ENCODE results near the gene SYNGR2. TPM values are rescaled to one million over a fixed set of nuclear protein-coding genes. Genes with fewer than 3 reads are reported as not detected.
A peak's percentile ranks its signal among the peaks of the same experiment; 100 is the strongest.
"Not testable (repeated sequence)": the region's sequence is repeated elsewhere in the genome, so short reads cannot be mapped to it uniquely, and the experiment has no call there.

SYNGR2 gene
- total RNA-seq, 2 experiments from 2014 or later = 49.7 to 57.6 TPM

GRCh38 chr17:78139861-78140168, 28.6 kb upstream of the SYNGR2 start:
- H3K36me3 Mint-ChIP-seq (ENCODE audit: low read depth) = peaks cover 58% of the 10 kb centered on the region
- H3K4me1 Mint-ChIP-seq = peaks cover 63% of the 10 kb centered on the region
- POLR2A ChIA-PET = interaction anchor here (0.6 to 1.6 kb wide), 5 partner anchors 10 to 47 kb away, joined by 3 to 6 read pairs (median 4); partner anchors contain the start of genes AFMID, TK1 and TMC8
- CTCF ChIA-PET = interaction anchor here (1.1 to 15.8 kb wide), 4 partner anchors 9 to 37 kb away, joined by 5 to 118 read pairs (median 47); partner anchors contain the start of gene TMC8
- peak overlapping the region; percentile 83 for H3K27ac Mint-ChIP-seq
- not testable (repeated sequence) for H3K9me3 Mint-ChIP-seq, H3K27me3 Mint-ChIP-seq, DNase-seq
- peak overlapping the region; percentile 41 for H3K4me3 Mint-ChIP-seq

GRCh38 chr17:78140169-78141051, 28.0 kb upstream of the SYNGR2 start:
- Mint-ChIP-seq H3K27me3 (no peaks in the 10 kb centered on the region), H3K27ac (peak overlapping the region; percentile 83), H3K9me3 (no peaks in the 10 kb centered on the region), H3K36me3 (ENCODE audit: low read depth) (peaks cover 52% of the 10 kb centered on the region), H3K4me1 (peaks cover 57% of the 10 kb centered on the region), H3K4me3 (peak overlapping the region; percentile 41)
- peak; percentile 98 for DNase-seq
- CTCF ChIA-PET = interaction anchor here (0.6 to 15.8 kb wide), 8 partner anchors 10 to 152 kb away, joined by 3 to 118 read pairs (median 4); partner anchors contain the start of gene TMC8
- POLR2A ChIA-PET = interaction anchor here (0.6 to 1.6 kb wide), 7 partner anchors 10 to 46 kb away, joined by 3 to 8 read pairs (median 4); partner anchors contain the start of genes AFMID, TK1 and TMC8

DNA sequence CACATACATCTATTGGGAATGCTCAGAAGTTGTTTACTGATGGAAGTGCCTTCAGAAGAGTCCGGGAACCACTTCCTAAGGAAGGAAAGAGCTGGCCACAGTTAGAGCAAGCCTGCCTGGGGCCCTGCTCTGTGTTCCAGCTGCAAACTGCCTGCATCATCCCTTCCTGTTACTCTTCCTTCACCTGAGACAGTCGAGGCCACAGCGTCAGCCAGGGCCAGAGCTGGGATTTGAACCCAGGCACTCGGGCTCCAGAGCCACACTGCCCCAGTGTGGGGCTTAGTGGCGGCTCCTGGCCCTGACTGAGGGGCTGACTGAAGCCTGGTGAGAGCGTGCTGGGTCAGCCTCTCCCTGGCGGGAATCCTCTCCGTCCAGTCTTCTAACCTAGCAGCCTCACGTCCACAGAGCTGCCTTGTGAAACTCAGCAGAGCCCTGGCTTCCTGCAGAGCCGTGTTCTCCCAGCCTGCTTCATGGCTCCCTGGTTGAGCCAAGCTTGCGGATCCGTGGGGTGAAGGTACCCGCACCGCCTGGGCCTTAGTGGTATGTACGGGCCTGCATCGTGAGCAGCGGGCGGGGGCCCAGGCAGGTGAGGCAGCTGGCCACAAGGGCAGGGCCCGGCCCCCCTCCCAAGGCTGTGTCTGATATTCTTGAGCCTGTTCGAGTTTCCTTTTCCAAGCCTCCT, 26.8 kb upstream of the SYNGR2 start:
- Mint-ChIP-seq H3K4me1 (peaks cover 45% of the 10 kb centered on the region), H3K4me3 (no peak overlapping the region), H3K27me3 (no peaks in the 10 kb centered on the region), H3K36me3 (ENCODE audit: low read depth) (peaks cover 40% of the 10 kb centered on the region), H3K27ac (no peak overlapping the region), H3K9me3 (no peaks in the 10 kb centered on the region)
- no peak for DNase-seq
- ChIA-PET CTCF (interaction anchor here (0.6 to 15.8 kb wide), 7 partner anchors 8 to 121 kb away, joined by 3 to 89 read pairs (median 4); no protein-coding TSS in a partner anchor), POLR2A (interaction anchor here (0.8 kb wide), 1 partner anchor 28 kb away, joined by 3 read pairs; no protein-coding TSS in a partner anchor)

DNA sequence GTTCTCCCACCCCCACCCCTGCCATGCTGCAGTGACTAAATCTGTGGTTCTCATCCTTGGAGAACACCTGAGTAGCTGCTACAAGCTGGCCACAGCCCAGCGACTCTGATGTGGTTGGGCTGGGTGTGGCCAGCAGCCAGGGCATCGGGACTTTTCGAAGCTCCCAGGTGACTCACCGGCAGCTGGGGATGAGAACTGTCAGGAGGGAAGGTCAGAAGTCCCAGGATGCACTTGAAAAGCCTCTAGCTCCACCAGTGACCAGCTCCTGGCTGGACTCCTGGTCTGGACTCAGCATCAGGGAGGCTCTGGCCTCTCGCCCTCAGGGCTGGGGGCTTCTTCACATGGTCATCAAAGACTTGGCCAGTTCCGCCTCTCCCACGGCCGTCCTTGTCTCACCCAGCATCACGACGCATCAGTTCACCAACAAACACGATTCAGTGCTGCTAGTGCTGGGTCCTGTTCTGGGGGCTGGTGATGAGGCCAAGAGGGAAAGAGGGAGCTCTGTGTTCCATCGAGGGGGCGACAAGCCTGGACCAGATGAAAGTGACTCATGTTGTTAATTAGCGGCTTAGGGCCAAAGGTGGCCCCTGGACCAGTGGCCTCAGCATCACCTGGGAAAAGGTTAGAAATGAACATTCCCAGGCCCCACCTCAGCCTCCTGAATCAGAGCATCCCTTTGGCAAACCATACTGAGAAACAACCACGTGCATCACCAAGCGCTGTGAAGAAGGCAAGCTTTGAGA, 26.1 kb upstream of the SYNGR2 start:
- DNase-seq = no peak
- Mint-ChIP-seq H3K27ac (peak overlapping the region; percentile 25), H3K27me3 (no peaks in the 10 kb centered on the region), H3K4me1 (peaks cover 38% of the 10 kb centered on the region), H3K4me3 (no peak overlapping the region), H3K36me3 (ENCODE audit: low read depth) (peaks cover 35% of the 10 kb centered on the region), H3K9me3 (no peaks in the 10 kb centered on the region)
- ChIA-PET POLR2A (interaction anchor here (0.8 kb wide), 1 partner anchor 29 kb away, joined by 3 read pairs; no protein-coding TSS in a partner anchor), CTCF (interaction anchor here (0.6 to 15.8 kb wide), 7 partner anchors 8 to 1544 kb away, joined by 3 to 89 read pairs (median 4); no protein-coding TSS in a partner anchor)

- no peak for DNase-seq
- POLR2A ChIA-PET = interaction anchor here (0.6 kb wide), 1 partner anchor 274 kb away, joined by 3 read pairs; no protein-coding TSS in a partner anchor
- H3K27me3 Mint-ChIP-seq = no peaks in the 10 kb centered on the region
- H3K4me1 Mint-ChIP-seq = peaks cover 34% of the 10 kb centered on the region
- CTCF ChIA-PET = interaction anchor here (0.8 kb wide), 1 partner anchor 10 kb away, joined by 4 read pairs; no protein-coding TSS in a partner anchor
- H3K36me3 Mint-ChIP-seq (ENCODE audit: low read depth) = peaks cover 30% of the 10 kb centered on the region
- H3K9me3 Mint-ChIP-seq = no peaks in the 10 kb centered on the region
- H3K27ac Mint-ChIP-seq = peak overlapping the region; percentile 76
- no peak overlapping the region for H3K4me3 Mint-ChIP-seq
Measured at GRCh38 chr17:78143214-78144146, 24.9 kb upstream of the SYNGR2 start.

DNA sequence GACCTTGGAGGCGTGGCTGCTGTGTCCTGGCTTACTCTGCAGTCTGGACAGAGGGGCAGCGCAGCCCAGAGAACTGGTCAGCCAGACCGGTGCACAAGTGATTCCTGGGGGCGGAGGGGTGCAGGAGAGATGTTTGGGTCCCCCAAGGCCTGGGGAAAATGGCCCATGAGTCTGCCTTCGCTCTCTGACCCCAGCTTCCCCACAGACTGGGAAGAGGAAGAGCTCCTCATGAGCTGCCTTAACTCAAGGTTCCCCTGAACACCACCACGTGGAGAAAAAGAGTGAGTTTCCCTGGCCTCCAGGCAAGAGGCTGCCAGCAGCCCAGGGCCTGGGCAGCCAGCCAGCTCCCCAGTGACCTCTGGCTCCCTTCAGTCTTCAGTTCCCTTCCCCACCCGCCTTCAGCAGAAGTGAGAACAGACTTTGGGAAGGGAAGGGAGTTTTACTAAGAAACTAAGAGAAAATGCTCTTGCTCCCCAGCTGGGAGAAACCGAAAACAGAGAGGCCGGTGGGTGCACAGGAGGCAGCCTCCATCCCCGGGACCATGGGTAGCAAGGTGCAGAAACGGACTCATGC, 24.1 kb upstream of the SYNGR2 start:
- DNase-seq = no peak
- Mint-ChIP-seq H3K27ac (peak overlapping the region; percentile 60), H3K4me1 (peaks cover 29% of the 10 kb centered on the region), H3K4me3 (no peak overlapping the region), H3K9me3 (no peaks in the 10 kb centered on the region), H3K36me3 (ENCODE audit: low read depth) (peaks cover 24% of the 10 kb centered on the region), H3K27me3 (no peaks in the 10 kb centered on the region)
- CTCF ChIA-PET = interaction anchor here (0.7 to 0.9 kb wide), 4 partner anchors 9 to 20 kb away, joined by 3 to 4 read pairs (median 4); no protein-coding TSS in a partner anchor
- POLR2A ChIA-PET = no interaction called here

- no peaks in the 10 kb centered on the region for H3K27me3 Mint-ChIP-seq
- POLR2A ChIA-PET = no interaction called here
Measured at GRCh38 chr17:78144736-78145641, 23.4 kb upstream of the SYNGR2 start.

DNA sequence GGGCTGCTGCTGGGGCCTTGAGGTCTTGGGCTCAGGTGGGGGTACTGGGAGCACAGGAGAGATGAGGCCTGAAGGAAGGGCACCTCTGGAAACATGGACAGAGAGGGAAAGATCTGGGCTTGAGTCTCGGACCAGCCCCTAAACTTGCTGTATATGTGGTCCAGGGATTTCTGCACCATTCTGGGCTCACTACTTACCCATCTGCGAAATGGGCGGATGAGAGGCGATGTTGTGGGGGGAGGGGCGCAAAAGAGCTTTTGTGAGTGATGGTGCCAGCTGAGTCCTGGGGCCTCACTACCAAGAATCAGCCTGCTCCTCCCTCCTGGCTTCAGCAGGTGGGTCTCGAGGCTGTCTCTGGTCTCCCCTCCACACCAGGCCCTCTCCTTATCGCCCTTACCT, 21.9 kb upstream of the SYNGR2 start:
- H3K4me3 Mint-ChIP-seq = no peak overlapping the region
- peaks cover 12% of the 10 kb centered on the region for H3K36me3 Mint-ChIP-seq (ENCODE audit: low read depth)

More at GRCh38 chr17:78144736-78145641, 23.4 kb upstream of the SYNGR2 start:
- Mint-ChIP-seq H3K27ac (peak overlapping the region; percentile 57), H3K36me3 (ENCODE audit: low read depth) (peaks cover 20% of the 10 kb centered on the region), H3K4me3 (no peak overlapping the region), H3K4me1 (peaks cover 25% of the 10 kb centered on the region), H3K9me3 (no peaks in the 10 kb centered on the region)
- CTCF ChIA-PET = interaction anchor here (0.7 to 0.9 kb wide), 3 partner anchors 10 to 19 kb away, joined by 3 to 4 read pairs (median 3); no protein-coding TSS in a partner anchor
- DNase-seq = no peak

GRCh38 chr17:78146881-78147280, 21.5 kb upstream of the SYNGR2 start:
- H3K27me3 Mint-ChIP-seq = no peaks in the 10 kb centered on the region
- H3K4me1 Mint-ChIP-seq = peaks cover 13% of the 10 kb centered on the region
- CTCF ChIA-PET = interaction anchor here (1.0 kb wide), 1 partner anchor 22 kb away, joined by 4 read pairs; no protein-coding TSS in a partner anchor
- H3K36me3 Mint-ChIP-seq (ENCODE audit: low read depth) = peaks cover 12% of the 10 kb centered on the region
- no peaks in the 10 kb centered on the region for H3K9me3 Mint-ChIP-seq
- POLR2A ChIA-PET = no interaction called here
- H3K27ac Mint-ChIP-seq = no peak overlapping the region
- DNase-seq = no peak
- H3K4me3 Mint-ChIP-seq = no peak overlapping the region

More for the DNA sequence above, 21.9 kb upstream of the SYNGR2 start:
- Mint-ChIP-seq H3K27ac (no peak overlapping the region), H3K4me1 (peaks cover 17% of the 10 kb centered on the region), H3K27me3 (no peaks in the 10 kb centered on the region), H3K9me3 (no peaks in the 10 kb centered on the region)
- ChIA-PET POLR2A (no interaction called here), CTCF (no interaction called here)
- no peak for DNase-seq

DNA sequence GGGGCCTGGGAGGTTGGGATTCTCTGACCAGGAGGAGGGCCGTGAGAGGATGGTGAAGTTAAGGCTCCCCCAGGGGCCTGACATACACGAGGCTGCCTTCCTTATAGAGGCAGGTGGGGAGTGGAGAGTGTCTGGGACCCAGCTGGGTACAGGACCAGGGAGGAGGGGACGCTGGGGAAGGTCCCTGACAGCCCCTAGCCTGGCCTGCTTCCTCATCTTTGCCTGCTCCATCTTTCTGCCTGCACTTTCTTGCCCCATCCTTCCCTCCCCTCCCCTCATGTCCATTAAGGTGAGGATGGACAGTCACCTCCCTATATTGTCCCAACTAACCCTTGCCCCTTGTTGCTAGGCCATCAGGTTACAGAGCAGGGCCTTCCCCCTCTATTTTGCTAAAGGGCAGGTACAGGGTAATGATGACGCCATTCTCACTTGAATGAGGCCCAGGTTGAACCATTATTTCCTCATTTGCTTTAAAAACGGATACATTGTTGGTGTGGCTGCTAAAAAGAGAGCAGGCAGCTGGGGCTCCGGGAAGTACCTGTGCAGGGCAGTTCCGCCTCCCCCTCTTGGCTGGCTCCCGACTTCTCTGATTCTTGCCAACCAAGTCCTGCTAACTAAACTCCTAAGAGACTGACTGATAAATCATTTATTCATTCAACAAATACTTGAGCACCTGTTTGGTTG, 20.9 kb upstream of the SYNGR2 start:
- Mint-ChIP-seq H3K36me3 (ENCODE audit: low read depth) (peaks cover 7% of the 10 kb centered on the region), H3K27me3 (no peaks in the 10 kb centered on the region), H3K9me3 (no peaks in the 10 kb centered on the region), H3K4me3 (no peak overlapping the region), H3K27ac (no peak overlapping the region), H3K4me1 (peaks cover 10% of the 10 kb centered on the region)
- CTCF ChIA-PET = interaction anchor here (1.0 to 1.5 kb wide), 2 partner anchors 9 to 23 kb away, joined by 3 to 4 read pairs; no protein-coding TSS in a partner anchor
- POLR2A ChIA-PET = no interaction called here
- no peak for DNase-seq
